Pancreas (tissue), 10 donors: ENCODE data around the gene CCDC90B. TPM values are rescaled to one million over a fixed set of nuclear protein-coding genes. Genes with fewer than 3 reads are reported as not detected.

ENCODE experiments used
- ATAC-seq, 4 donors: fragments of 200-7000 bp; cut with Tn5 transposase; one replicate each; pipeline versions ENCODE4 v1.8.0 to v1.9.1; 2020; ENCODE audit warnings: mild to moderate bottlenecking in 4 of 4, moderate library complexity in 4 of 4
- DNase-seq, 6 donors: peaks; one replicate each; pipeline ENCODE4 v3.0.0-alpha.2; 2020
- FAIRE-seq: peaks from 2 replicates; lab custom pipeline; 2012; peaks lifted over from hg19 to GRCh38; lab: Jason Lieb, UNC
- H3K27ac ChIP-seq, 4 donors: fragments of 200-600 bp; sonication (generic); 1 replicate in 3 of 4; 2 replicates in 1 of 4; pipeline versions ENCODE4 v1.5.0 to v1.8.0; 2020
- H3K27me3 ChIP-seq, 4 donors: fragments of 200-600 bp; one replicate each; pipeline ENCODE4 v1.8.0; 2021
- H3K36me3 ChIP-seq, 3 donors: fragments of 200-600 bp; sonication (generic) in 1 of 3; one replicate each; pipeline versions ENCODE4 v1.5.0 to v1.8.0; 2020 to 2021
- H3K4me1 ChIP-seq, 3 donors: fragments of 200-600 bp; one replicate each; pipeline ENCODE4 v1.8.0; 2021
- H3K4me3 ChIP-seq, 4 donors: fragments of 200-600 bp; sonication (generic) in 2 of 4; one replicate each; pipeline versions ENCODE4 v1.5.0 to v1.8.0; 2020 to 2021
- H3K9me3 ChIP-seq, 4 donors: fragments of 200-600 bp; one replicate each; pipeline ENCODE4 v1.8.0; 2021
- WGBS, 2 donors: extraction: QIAGEN DNeasy Blood & Tissue Kit; methylation state at CpG; one replicate each; pipeline ENCODE4 v1.1.7; 2013; 5-methylcytosine and 5-hydroxymethylcytosine counted together
- intact Hi-C, 3 donors: fragments of 100-400 bp; cut with DNase I; formaldehyde crosslinking; loops; one replicate each; pipeline versions ENCODE4 v1.11.1 to v1.14.2; 2022
- polyA plus RNA-seq, 2 donors: library from polyadenylated mRNA; stranded (reverse); fragments of 200-250 nt; gene quantifications; one replicate each; pipeline ENCODE4 v1.2.3, GENCODE V29; 2013
- total RNA-seq, 6 donors: library from RNA; stranded (reverse); fragmentation: NEBNext Ultra II Directional in 4 of 6; extraction: Animal tissue kit (Norgen Biotek cat#: 25700) in 4 of 6; gene quantifications; one replicate each; pipeline versions ENCODE4 v1.2.1 to v1.2.4, GENCODE V29; 2021 to 2023
- TF ChIP-seq, protein P1 (sequence below), 4 donors: fragments of 200-600 bp; sonication (generic) in 3 of 4; IDR thresholded peaks; one replicate each; pipeline versions ENCODE4 v1.5.0 to v1.8.0; 2021; ENCODE audit warnings: antibody characterized with exemption in 4 of 4
- donor health status: healthy with polysubstance abuse.
- donor health status: DM: no; HTN: no; CAD: no; lungs with moderate emphysema.
- donor health status: DM: no; HTN: no; CAD: no.
- donor health status: control.
- donor health status: control.
- donor health status: Bipolar disorder and iron deficiency.
- donor health status: DM: yes; HTN: yes; CAD: no.
- donor health status: DM: no; HTN: no; CAD: no.
- donor health status: DM: no; HTN: no; CAD: no.
- donor health status: DM: yes; HTN: yes; CAD: no.

The CCDC90B gene
- total and polyA plus RNA-seq, 8 donors: 12.1 to 25.1 (median 16.3) TPM

DNA sequence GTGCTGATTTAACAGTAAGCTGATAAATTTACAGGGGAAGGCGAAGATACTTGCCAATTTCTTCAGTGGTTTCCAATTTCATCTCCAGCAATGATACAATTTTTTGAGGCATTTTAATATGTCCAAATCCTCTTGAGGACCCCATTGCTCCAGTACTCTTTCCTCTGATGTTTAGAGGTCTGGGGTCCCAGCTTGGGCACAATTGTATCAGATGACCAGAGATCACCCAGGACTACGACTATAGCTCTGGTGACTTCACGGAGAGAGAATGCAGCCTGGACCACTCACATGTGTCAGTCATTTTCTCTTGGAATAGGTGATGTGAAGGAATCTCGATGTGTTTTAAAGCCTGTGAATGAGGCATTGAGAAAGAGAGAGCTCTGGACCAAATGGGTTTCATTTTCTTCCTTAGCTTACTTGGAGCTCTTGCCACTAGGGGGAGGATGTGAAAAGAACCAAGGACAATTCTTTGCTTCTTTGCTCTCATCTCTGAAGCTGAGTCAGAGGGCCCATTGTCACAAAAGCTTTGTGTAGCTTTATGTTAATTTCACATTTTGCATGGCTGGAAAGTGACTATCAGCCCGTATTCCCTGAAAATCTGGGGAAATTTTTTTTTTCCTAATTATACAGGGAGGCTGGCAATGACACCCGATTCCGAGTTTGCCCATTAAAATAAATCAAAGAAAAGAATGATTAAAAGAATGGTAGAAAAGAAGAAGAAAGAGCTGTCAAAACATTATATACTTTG is 6.7 kb upstream of the CCDC90B start:
- peak in 2 of 6 donors; percentile 31 to 38 for DNase-seq
- Histone ChIP-seq H3K36me3 (no peaks in the 10 kb centered on the region), H3K27me3 (no peaks in the 10 kb centered on the region), H3K4me3 (no peak overlapping the region), H3K27ac (no peak overlapping the region), H3K4me1 (no peaks in the 10 kb centered on the region), H3K9me3 (no peaks in the 10 kb centered on the region)
- intact Hi-C loops: loop anchor here in 2 of 3 donors (5.0 to 10.0 kb wide), 2 partner anchors 522 to 524 kb away; no protein-coding TSS in a partner anchor
- peak; percentile 67 to 92 (median 92) for ATAC-seq
- FAIRE-seq: peak; percentile 13
- WGBS, 2 donors: 38 to 40% methylated on average over 7 of the region's 7 CpGs
- TF ChIP-seq, protein P1, sequence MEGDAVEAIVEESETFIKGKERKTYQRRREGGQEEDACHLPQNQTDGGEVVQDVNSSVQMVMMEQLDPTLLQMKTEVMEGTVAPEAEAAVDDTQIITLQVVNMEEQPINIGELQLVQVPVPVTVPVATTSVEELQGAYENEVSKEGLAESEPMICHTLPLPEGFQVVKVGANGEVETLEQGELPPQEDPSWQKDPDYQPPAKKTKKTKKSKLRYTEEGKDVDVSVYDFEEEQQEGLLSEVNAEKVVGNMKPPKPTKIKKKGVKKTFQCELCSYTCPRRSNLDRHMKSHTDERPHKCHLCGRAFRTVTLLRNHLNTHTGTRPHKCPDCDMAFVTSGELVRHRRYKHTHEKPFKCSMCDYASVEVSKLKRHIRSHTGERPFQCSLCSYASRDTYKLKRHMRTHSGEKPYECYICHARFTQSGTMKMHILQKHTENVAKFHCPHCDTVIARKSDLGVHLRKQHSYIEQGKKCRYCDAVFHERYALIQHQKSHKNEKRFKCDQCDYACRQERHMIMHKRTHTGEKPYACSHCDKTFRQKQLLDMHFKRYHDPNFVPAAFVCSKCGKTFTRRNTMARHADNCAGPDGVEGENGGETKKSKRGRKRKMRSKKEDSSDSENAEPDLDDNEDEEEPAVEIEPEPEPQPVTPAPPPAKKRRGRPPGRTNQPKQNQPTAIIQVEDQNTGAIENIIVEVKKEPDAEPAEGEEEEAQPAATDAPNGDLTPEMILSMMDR (IDR thresholded peaks at IDR 0.05): peak; percentile 30 to 59 (median 48)

DNA sequence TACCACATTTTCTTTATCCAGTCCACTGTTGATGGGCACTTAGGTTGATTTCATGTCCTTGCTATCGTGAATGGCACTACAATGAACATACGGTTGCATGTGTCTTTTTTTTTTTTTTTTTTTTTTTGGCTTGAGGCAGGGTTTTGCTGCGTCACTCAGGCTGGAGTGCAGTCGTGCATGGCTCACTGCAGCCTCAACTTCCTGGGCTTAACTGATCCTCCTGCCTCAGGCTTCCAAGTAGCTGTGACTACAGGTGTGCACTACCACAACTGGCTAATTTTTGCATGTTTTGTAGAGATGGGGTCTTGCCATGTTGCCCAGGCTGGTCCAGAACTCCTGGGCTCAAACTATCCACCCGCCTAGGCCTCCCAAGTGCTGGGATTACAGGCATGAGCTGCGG is 1.5 kb upstream of the CCDC90B start:
- ATAC-seq (no peak), FAIRE-seq (no peak), DNase-seq (no peak)
- no peaks in the 10 kb centered on the region for H3K27me3 ChIP-seq
- WGBS, 2 donors: 92 to 95% methylated on average over 6 of the region's 6 CpGs
- H3K4me3 ChIP-seq: no peak overlapping the region
- H3K9me3 ChIP-seq: no peaks in the 10 kb centered on the region
- TF ChIP-seq, protein P1 (IDR thresholded peaks at IDR 0.05): no peak
- H3K27ac ChIP-seq: no peak overlapping the region
- H3K36me3 ChIP-seq: no peaks in the 10 kb centered on the region
- intact Hi-C loops: no loop called here
- H3K4me1 ChIP-seq: peaks cover 6 to 14% (median 11%) of the 10 kb centered on the region in 3 donors

DNA sequence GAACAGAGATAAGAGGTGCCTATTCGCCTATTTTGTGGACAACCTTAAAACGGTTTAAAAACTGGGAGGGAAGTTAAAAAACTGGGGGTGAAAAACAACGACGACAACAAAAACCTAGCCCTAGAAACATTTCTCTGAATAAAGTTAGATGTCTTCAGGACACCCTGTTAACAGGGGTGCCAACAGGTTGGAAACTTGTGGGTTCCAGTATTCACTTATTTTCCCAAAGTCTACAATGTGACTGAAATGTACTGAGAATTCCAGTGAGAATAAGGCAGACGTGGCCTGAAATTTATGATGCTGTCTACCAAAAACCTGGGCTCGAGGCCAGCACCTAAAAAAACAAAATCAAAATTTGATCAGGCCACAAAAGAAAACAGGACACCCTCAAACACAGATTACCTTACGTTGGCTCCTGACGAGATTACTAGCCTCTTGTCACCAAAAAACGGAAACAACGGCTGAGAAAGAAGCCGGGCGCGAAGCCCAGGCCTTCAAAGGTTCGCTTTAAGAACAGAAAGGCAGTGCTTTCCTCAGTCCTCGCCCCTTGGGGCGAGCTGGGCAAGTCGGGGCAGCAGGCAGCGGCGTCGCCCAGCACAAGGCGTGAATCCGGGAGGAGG is 906 bp downstream of the CCDC90B start:
- Histone ChIP-seq H3K4me3 (peak overlapping the region; percentile 69 to 86 (median 82)), H3K36me3 (no peaks in the 10 kb centered on the region), H3K27me3 (no peaks in the 10 kb centered on the region), H3K4me1 (peaks cover 11 to 18% (median 15%) of the 10 kb centered on the region in 3 donors), H3K27ac (peak overlapping the region; percentile 97 to 100 (median 98)), H3K9me3 (no peaks in the 10 kb centered on the region)
- intact Hi-C loops: no loop called here
- peak; percentile 53 to 73 (median 62) for ATAC-seq
- no peak for FAIRE-seq
- TF ChIP-seq, protein P1 (IDR thresholded peaks at IDR 0.05): no peak
- DNase-seq: no peak
- WGBS, 2 donors: 0 to 1% methylated on average over 22 of the region's 22 CpGs

DNA sequence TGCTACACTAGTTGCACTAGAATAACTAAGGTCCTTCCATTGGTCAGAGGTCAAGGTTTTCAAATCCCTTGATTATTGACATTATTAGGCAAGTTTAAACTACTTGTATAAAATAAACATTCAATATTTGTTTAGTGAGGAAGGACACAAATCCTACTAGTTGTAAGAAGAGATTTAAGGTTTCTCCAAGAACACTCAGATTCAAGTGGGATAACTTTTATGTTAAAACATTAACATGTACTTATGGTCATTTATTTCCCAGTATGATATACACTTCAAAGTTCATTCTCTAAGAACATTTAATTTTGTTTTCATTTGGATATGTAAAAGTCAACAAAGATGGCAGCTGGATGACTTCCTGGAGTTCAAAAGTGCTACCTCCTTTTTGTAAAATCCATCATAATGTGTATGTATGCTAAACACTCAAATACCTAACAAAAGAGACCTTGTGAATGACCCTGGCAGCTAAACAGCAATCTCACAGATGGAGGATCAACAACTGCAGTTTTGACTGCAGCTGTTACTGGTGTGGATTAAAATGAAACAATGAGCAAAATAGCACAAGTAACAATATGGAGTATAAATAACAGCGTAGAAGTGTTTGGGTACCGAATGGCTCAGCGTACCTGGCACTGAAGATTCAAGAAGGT is 1.5 kb downstream of the CCDC90B start:
- H3K4me1 ChIP-seq: peaks cover 11 to 18% (median 15%) of the 10 kb centered on the region in 3 donors
- H3K27me3 ChIP-seq: no peaks in the 10 kb centered on the region
- FAIRE-seq: no peak
- TF ChIP-seq, protein P1 (IDR thresholded peaks at IDR 0.05): no peak
- H3K9me3 ChIP-seq: no peaks in the 10 kb centered on the region
- DNase-seq: no peak
- H3K36me3 ChIP-seq: peaks cover 0 to 3% (median 0%) of the 10 kb centered on the region in 3 donors
- peak overlapping the region; percentile 69 to 86 (median 82) for H3K4me3 ChIP-seq
- peak overlapping the region; percentile 97 to 100 (median 98) for H3K27ac ChIP-seq
- intact Hi-C loops: no loop called here
- 3 to 6% methylated on average over 3 of the region's 3 CpGs for WGBS, 2 donors
- no peak for ATAC-seq
